GM18870 (cell line): ENCODE data around the gene SAP30BP.

Experiments used
- ATAC-seq: cut with Tn5 transposase; IDR thresholded peaks from one replicate; pipeline ENCODE4 v1.9.1; 2021; ENCODE audit warnings: moderate library complexity; ENCODE audit not compliant: unreplicated experiment

The SAP30BP gene

GRCh38 chr17:75737133-75737962 is 70.2 kb downstream of the SAP30BP start:
- no peak for ATAC-seq

DNA sequence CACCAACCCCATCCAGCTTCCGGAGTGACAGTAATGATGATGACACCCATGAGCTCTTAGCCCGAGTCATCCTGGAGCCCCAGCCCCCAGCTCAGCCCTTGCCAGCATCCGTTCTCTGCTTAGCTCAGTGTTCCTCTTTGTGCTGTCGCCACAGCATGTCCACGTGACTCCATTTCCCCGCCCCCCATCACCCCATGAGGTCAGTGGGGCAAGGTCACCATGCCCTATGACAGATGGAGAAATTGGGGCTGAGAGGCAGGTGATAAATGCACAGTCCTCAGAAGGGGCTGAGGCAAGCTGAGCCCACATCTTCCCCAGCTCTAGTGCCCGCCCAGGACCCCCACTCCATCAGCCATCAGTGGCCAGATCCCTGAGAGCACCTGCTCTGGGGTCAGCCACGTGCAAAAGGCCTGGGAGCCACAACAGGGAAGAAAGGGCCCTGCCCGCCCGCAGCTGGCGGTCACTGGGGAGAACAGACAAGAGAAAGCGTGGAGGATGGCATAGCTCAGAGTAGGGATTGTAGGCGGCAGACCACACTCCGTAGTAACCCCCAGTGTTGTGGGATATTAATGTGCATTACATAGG is 71.2 kb downstream of the SAP30BP start:
- ATAC-seq: no peak

DNA sequence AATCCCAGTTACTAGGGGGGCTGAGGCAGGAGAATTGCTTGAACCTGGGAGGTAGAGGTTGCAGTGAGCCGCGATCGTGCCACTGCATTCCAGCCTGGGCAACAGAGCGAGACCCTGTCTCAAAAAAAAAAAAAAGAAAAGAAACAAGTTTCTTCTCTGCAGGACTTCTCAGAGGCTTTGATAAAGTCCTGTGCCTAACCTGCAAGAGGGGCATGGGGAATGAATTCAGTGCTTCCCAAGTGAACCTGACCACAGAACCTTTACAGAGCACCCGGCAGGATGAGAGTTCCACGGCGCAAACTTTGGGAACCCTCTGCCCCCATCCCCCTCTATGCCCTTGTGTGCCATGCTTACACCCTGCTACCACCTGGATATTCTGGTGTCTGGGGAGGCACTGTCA is 72.0 kb downstream of the SAP30BP start:
- no peak for ATAC-seq

DNA sequence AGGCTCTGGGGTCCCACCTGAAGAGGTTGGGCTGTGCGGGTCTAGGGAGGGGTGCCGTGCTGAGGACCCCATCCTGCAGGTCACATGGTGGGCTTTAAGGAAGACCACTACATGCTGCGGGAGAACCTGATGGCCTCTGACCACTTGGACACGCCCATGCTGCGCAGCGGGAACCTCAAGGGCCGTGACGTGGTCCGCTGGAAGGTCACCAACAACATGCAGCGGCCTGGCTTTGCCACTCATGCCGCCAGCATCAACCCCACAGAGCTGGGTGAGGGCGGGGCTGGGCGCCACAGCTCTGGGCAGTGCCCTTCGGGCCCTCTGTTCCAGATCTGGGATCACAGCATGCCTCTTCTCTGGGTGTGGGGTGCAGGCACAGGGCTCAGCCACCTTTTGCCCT is 72.7 kb downstream of the SAP30BP start:
- ATAC-seq: no peak

DNA sequence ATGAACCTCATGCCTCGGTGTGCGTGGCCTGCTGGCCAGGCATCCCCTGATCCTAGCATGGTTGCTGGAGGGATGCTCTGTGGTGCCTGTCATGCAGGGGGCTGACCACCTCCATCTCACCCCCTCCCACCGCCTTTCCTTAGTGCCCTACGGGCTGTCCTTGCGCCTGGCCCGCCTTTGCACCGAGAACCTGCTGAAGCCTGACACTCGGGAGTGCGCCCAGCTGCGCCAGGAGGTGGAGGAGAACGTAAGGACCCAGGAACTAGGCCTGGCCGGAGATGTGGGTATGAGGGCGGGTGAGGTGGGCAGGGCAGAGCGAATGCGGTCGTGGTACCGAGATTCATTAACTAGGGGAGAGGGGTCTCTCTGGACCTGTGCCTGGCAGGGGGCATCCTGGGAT is 73.1 kb downstream of the SAP30BP start:
- ATAC-seq: no peak

DNA sequence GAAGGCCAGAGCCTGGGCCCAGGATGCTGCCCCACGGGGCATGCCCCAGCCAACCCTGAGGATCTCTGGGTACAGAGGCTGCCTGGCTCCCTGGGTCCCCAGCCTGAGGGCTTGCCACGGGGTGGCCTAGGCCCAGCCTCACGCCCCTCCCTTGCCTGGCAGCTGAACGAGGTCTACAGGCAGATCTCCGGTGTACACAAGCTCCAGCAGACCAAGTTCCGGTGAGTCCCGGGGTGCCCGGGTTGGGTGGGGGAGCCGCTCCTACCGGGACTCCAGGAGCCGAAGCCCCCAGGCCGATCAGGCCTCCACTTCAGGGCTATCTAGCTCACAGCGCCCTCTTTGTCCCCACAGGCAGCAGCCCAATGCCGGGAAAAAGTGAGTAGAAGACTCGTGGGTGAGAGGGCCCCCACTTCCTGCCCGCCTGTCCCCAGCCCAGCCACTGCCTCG is 73.5 kb downstream of the SAP30BP start:
- ATAC-seq: no peak

GRCh38 chr17:75742337-75742736 is 75.2 kb downstream of the SAP30BP start:
- ATAC-seq: no peak

DNA sequence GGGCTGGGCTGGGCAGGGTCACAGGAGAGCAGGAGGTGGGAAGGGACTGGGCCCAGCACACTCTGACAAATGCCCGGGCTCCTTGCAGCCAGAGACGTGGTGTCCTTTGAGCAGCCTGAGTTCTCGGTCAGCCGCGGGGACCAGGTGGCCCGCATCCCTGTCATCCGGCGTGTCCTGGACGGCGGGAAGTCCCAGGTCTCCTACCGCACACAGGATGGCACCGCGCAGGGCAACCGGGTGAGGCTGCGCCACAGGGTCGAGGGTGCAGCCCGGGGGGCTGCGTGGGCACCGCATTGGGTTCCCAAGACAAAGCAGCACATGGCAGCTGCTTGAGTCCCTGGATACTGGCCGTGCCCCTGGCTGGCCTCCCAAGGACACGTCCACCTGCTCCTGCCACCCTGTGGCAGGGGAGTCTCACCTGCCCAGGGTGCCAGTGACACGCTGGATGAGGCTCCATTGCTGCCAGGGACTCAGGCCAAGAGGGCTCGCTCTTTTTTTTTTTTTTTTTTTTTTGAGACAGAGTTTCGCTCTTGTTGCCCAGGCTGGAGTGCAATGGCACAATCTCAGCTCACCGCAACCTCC is 76.6 kb downstream of the SAP30BP start:
- no peak for ATAC-seq

DNA sequence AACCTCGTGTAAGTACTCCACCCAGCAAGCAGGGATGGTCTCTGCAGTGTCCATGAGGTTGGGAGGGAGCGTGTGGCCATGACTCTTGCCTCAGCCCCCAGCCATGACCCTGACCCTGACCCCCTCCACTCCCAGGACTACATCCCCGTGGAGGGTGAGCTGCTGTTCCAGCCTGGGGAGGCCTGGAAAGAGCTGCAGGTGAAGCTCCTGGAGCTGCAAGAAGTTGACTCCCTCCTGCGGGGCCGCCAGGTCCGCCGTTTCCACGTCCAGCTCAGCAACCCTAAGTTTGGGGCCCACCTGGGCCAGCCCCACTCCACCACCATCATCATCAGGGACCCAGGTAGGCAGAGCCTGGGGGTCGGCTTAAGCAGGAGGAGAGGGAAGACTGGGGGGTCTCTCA is 81.6 kb downstream of the SAP30BP start:
- ATAC-seq: no peak

- no peak for ATAC-seq
Measured at GRCh38 chr17:75749545-75750389, 82.6 kb downstream of the SAP30BP start.

DNA sequence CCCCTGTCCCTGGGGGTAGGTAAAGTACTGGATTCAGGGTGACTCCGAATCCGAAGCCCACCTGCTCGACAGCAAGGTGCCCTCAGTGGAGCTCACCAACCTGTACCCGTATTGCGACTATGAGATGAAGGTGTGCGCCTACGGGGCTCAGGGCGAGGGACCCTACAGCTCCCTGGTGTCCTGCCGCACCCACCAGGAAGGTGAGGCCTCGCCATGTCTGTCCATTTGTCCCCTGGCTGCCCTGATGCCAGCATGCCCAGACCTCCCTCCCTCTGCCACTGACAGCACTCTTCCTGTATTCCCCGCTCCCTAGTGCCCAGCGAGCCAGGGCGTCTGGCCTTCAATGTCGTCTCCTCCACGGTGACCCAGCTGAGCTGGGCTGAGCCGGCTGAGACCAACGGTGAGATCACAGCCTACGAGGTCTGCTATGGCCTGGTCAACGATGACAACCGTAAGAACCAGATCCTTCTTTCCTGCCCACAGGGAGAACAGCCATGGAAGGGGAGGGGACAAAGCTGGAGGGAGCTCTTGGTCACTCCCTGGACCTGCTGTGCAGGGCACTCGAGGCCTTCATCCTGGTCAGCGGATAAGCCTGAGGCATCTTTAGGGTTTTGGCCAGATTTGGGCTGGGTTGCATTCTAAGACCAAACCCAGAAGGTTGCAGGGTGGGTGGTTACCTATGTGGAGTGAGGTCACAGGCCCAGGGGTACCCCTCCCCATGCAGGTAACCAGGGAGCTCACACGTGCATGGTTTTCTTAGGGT is 83.7 kb downstream of the SAP30BP start:
- no peak for ATAC-seq

GRCh38 chr17:75751676-75752404 is 84.7 kb downstream of the SAP30BP start:
- ATAC-seq: no peak

- no peak for ATAC-seq
Measured at GRCh38 chr17:75752405-75752709, 85.2 kb downstream of the SAP30BP start.

DNA sequence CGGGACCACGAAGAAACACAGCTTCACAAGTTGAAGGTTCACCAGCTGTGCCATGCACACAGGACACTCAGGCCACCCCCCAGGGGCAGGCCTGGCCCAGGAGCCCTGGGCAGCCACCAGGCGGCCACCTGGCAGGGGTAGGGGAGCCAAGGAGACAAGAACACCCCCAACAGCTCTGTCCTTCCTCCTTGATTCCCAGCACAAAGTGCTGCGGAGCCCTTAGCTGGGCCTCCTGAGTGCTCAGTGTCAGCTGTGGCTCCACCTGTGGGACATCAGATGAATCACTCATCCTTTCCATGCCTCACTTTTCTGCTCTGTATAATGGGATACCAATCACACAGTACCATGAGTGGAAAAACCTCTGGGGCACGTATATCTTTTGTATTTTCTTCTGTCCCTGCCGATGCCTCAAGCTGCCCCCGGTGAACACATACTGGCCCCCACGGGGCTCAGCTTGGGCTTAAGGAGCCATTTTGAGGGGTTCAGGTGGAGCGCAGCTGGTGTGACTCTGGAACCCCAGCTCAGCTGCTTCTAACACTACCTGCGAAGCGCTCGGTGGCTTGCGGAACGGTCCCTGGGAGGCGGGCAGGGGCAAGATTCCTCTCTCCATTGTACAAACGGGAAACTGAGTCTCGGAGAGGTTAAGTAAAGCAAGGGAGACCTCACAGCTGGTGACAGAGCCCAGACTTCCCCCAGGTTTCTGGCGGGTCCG is 85.8 kb downstream of the SAP30BP start:
- no peak for ATAC-seq

DNA sequence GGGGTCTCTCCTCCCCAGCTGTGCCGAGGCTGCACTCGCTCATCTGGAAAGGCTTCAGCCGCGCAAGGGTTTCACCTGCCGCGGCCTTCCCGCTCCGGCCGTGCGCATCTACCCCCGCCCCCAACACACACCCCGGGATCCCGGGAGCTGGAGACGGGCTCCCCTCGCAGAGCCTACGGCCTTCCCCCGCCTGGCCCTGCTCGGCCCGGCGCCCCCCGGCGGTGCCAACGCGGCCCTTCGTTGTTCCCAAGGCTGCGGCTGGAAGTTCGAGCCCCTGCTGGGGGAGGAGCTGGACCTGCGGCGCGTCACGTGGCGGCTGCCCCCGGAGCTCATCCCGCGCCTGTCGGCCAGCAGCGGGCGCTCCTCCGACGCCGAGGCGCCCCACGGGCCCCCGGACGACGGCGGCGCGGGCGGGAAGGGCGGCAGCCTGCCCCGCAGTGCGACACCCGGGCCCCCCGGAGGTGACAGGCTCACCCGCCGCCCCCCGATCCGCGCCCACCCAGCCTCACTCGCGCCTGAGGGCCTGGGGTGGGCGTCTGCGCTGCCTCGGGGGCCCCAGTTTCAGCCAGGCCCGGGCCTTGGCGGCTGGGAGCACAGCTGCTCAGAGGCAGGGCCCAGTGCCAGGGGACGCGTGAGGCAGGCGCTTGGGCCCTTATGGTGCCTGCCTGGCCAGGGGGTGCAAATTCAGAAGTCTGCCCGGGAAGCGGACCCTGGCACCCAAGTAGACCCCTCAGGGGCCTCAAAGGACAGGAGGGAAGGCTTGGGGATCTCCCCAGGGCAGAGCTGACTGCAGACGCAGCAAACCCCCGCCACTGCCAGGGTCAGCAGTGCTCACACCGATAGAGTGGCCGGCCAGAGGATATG is 86.6 kb downstream of the SAP30BP start:
- ATAC-seq: no peak

DNA sequence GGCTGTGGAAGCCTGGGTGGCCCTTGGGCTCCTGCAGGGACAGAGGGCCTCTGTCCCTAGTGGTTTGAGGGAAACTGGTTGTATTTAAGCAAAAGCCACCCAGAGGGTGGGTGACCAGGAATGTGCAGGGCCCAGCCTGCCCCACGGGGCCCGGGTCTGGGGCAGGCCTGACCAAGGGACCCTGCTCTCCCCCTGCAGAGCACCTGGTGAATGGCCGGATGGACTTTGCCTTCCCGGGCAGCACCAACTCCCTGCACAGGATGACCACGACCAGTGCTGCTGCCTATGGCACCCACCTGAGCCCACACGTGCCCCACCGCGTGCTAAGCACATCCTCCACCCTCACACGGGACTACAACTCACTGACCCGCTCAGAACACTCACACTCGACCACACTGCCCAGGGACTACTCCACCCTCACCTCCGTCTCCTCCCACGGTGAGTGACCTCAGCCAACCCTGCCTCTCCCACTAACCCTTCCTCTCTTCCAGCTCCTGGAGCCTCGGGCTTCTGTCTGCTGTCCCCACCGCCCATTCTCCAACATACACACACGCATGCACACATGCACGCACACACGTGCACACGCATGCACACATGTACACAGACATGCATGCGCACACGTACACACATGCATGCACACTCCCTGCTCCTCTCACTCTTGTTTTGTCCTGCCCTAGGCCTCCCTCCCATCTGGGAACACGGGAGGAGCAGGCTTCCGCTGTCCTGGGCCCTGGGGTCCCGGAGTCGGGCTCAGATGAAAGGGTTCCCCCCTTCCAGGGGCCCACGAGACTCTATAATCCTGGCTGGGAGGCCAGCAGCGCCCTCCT is 87.5 kb downstream of the SAP30BP start:
- no peak for ATAC-seq

DNA sequence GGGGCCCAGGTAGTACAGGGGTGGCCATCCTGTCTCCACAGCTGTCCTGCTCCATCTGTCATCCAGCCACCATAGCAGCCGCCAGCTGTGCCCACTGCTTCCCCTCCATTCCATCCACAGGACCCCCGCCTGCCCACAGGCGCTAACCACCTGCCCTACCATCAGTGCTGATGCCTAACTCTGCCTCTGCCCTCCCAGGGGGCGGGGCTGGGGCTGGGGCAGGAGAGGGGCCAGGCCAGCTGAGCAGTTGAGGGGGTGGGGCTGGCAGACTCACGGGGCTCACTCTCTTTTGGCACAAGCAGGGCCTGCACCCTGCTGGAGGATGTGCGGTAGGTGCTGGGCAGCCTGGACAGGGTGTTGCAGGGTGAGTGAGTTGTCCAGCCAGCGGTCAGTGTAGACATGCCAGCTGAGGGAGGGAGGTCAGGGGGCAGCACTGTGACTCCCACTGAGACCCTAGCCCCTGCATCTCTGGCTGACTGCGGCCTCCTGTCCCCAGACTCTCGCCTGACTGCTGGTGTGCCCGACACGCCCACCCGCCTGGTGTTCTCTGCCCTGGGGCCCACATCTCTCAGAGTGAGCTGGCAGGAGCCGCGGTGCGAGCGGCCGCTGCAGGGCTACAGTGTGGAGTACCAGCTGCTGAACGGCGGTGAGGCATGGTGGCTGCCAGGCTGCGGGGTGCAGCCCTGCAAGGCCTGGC is 88.2 kb downstream of the SAP30BP start:
- ATAC-seq: no peak
